ENCODE measurements around the gene C1QTNF6. TPM values are rescaled to one million over a fixed set of nuclear protein-coding genes. Genes with fewer than 3 reads are reported as not detected.
A peak's percentile ranks its signal among the peaks of the same experiment; 100 is the strongest.

C1QTNF6 gene
- total and polyA plus RNA-seq, 10 of the 15 experiments (the other 5 are each of a cell fraction or from before 2014, with no cell fraction given) = 0.16 to 4.1 (median 1.3) TPM

DNA sequence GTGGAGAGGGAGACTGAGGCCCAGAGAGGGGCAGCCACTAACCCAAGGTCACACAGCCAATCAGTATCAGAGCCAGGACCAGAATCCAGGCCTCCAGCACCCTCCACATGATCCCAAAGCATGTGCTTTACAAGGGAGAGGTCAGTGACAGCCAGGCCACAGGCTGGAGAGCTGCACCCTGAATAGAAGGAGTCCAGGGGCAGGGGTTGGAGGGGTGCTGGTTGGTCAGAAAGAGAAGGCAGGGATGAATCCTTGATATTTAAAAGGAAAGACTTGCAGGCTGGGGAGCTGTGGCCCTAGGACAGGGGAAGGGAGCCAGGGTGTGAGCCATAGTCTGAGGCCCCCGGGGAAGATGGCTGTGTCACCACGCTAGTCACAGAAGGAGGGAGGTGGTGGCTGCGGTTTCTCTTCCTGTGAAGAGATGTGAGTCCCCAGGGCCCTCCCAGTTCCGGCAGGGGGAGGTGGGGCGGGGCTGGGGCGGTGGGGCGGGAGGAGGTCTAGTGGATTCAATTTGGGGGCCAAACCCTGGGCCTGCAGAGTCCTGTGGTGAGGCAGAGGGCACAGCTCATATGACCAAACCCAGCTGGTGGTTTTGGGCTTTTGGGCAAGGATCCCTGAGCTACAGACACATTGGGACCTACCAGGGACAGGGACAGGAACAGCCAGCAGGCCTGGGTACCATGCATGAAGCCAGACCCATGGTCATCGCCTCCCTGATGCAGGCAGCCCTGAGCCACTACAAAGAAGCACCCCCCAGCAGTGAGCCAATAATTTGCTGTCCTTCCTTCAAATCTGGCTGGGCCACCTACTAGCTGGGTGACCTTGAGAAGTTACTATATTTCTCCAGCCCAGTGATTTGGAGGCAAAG is 42.0 kb upstream of the C1QTNF6 start (continued):
- TF ChIP-seq, protein P1, sequence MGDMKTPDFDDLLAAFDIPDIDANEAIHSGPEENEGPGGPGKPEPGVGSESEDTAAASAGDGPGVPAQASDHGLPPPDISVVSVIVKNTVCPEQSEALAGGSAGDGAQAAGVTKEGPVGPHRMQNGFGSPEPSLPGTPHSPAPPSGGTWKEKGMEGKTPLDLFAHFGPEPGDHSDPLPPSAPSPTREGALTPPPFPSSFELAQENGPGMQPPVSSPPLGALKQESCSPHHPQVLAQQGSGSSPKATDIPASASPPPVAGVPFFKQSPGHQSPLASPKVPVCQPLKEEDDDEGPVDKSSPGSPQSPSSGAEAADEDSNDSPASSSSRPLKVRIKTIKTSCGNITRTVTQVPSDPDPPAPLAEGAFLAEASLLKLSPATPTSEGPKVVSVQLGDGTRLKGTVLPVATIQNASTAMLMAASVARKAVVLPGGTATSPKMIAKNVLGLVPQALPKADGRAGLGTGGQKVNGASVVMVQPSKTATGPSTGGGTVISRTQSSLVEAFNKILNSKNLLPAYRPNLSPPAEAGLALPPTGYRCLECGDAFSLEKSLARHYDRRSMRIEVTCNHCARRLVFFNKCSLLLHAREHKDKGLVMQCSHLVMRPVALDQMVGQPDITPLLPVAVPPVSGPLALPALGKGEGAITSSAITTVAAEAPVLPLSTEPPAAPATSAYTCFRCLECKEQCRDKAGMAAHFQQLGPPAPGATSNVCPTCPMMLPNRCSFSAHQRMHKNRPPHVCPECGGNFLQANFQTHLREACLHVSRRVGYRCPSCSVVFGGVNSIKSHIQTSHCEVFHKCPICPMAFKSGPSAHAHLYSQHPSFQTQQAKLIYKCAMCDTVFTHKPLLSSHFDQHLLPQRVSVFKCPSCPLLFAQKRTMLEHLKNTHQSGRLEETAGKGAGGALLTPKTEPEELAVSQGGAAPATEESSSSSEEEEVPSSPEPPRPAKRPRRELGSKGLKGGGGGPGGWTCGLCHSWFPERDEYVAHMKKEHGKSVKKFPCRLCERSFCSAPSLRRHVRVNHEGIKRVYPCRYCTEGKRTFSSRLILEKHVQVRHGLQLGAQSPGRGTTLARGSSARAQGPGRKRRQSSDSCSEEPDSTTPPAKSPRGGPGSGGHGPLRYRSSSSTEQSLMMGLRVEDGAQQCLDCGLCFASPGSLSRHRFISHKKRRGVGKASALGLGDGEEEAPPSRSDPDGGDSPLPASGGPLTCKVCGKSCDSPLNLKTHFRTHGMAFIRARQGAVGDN (IDR thresholded peaks at IDR 0.05) = peak; percentile 91
- TF ChIP-seq NFYA (IDR thresholded peaks at IDR 0.05; ENCODE audit: borderline replicate concordance, low read depth, low read length) = no peak
- TF ChIP-seq HDGF (IDR thresholded peaks at IDR 0.05) = peak; percentile 91
- TF ChIP-seq NR2C1 (IDR thresholded peaks at IDR 0.05) = no peak
- TF ChIP-seq HDAC2 (IDR thresholded peaks at IDR 0.05) = no peak
- TF ChIP-seq, protein P2, sequence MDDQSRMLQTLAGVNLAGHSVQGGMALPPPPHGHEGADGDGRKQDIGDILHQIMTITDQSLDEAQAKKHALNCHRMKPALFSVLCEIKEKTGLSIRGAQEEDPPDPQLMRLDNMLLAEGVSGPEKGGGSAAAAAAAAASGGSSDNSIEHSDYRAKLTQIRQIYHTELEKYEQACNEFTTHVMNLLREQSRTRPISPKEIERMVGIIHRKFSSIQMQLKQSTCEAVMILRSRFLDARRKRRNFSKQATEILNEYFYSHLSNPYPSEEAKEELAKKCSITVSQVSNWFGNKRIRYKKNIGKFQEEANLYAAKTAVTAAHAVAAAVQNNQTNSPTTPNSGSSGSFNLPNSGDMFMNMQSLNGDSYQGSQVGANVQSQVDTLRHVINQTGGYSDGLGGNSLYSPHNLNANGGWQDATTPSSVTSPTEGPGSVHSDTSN (IDR thresholded peaks at IDR 0.05; ENCODE audit: insufficient replicate concordance, low read depth, low read length) = no peak
- peak; percentile 49; the same call in 1 of the 2 replicates for TF ChIP-seq DPF2 (IDR thresholded peaks at IDR 0.05)
- TF ChIP-seq MTA3 (IDR thresholded peaks at IDR 0.05; ENCODE audit: borderline replicate concordance, low read length) = peak; percentile 19; the same call in 1 of the 2 replicates
- no peak for TF ChIP-seq TCF7 (IDR thresholded peaks at IDR 0.05; ENCODE audit: borderline replicate concordance)
- no peak for TF ChIP-seq MYB (IDR thresholded peaks at IDR 0.05; ENCODE audit: borderline replicate concordance, low read depth, low read length)
- TF ChIP-seq BRCA1 (IDR thresholded peaks at IDR 0.05; ENCODE audit: low read depth, low read length) = no peak
- no peak for TF ChIP-seq SIX5 (IDR thresholded peaks at IDR 0.05; ENCODE audit: low read depth, low read length, severe bottlenecking)
- TF ChIP-seq KLF5 (IDR thresholded peaks at IDR 0.05; ENCODE audit: partially characterized antibody) = no peak
- peak; percentile 53; the same call in 1 of the 2 replicates for TF ChIP-seq TAF1 (IDR thresholded peaks at IDR 0.05; ENCODE audit: borderline replicate concordance, low read depth, low read length)
- peak; percentile 35 for TF ChIP-seq SMAD1 (IDR thresholded peaks at IDR 0.05; ENCODE audit: low read depth, partially characterized antibody)
- TF ChIP-seq NBN (IDR thresholded peaks at IDR 0.05) = peak; percentile 13; the same call in 1 of the 2 replicates
- TF ChIP-seq, protein P3, sequence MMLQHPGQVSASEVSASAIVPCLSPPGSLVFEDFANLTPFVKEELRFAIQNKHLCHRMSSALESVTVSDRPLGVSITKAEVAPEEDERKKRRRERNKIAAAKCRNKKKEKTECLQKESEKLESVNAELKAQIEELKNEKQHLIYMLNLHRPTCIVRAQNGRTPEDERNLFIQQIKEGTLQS (IDR thresholded peaks at IDR 0.05; ENCODE audit: borderline replicate concordance, extremely low read depth, low read depth, low read length) = no peak
- TF ChIP-seq YY1 (IDR thresholded peaks at IDR 0.05; ENCODE audit: low read depth, low read length) = peak; percentile 93
- no peak for TF ChIP-seq RFX5 (IDR thresholded peaks at IDR 0.05; ENCODE audit: low read depth, low read length)
- peak; percentile 16; the same call in 1 of the 2 replicates for TF ChIP-seq SREBF1 (IDR thresholded peaks at IDR 0.05; ENCODE audit: low read length)
- no peak for TF ChIP-seq CREB1 (IDR thresholded peaks at IDR 0.05; ENCODE audit: low read depth)
- TF ChIP-seq, protein P4, sequence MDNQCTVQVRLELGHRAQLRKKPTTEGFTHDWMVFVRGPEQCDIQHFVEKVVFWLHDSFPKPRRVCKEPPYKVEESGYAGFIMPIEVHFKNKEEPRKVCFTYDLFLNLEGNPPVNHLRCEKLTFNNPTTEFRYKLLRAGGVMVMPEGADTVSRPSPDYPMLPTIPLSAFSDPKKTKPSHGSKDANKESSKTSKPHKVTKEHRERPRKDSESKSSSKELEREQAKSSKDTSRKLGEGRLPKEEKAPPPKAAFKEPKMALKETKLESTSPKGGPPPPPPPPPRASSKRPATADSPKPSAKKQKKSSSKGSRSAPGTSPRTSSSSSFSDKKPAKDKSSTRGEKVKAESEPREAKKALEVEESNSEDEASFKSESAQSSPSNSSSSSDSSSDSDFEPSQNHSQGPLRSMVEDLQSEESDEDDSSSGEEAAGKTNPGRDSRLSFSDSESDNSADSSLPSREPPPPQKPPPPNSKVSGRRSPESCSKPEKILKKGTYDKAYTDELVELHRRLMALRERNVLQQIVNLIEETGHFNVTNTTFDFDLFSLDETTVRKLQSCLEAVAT (IDR thresholded peaks at IDR 0.05) = peak; percentile 73

Data from GM12878 (cell line).